Right ventricle myocardium superior (tissue), 1 donor: ENCODE results near the gene STPG2. TPM values are rescaled to one million over a fixed set of nuclear protein-coding genes. Genes with fewer than 3 reads are reported as not detected.
"Not testable (repeated sequence)": the region's sequence is repeated elsewhere in the genome, so short reads cannot be mapped to it uniquely, and the experiment has no call there.

Experiments
- ATAC-seq: fragments of 200-7000 bp; cut with Tn5 transposase; one replicate; pipeline ENCODE4 v1.9.1; 2020; ENCODE audit warnings: mild to moderate bottlenecking; ENCODE audit not compliant: poor library complexity
- DNase-seq: peaks from one replicate; pipeline ENCODE4 v3.0.0-alpha.2; 2020
- intact Hi-C: fragments of 100-400 bp; cut with DNase I; formaldehyde crosslinking; loops from one replicate; pipeline ENCODE4 v1.11.2; 2022
- total RNA-seq: library from RNA; stranded (reverse); fragmentation: NEBNext Ultra II Directional; extraction: Animal tissue kit (Norgen Biotek cat#: 25700); gene quantifications from one replicate; pipeline ENCODE4 v1.2.1, GENCODE V29; 2021
- donor health status: DM: no; HTN: yes; CAD: no; lungs with severe emphysema.

Gene STPG2
- total RNA-seq, 1 donor from 2014 or later = 0.22 TPM

DNA sequence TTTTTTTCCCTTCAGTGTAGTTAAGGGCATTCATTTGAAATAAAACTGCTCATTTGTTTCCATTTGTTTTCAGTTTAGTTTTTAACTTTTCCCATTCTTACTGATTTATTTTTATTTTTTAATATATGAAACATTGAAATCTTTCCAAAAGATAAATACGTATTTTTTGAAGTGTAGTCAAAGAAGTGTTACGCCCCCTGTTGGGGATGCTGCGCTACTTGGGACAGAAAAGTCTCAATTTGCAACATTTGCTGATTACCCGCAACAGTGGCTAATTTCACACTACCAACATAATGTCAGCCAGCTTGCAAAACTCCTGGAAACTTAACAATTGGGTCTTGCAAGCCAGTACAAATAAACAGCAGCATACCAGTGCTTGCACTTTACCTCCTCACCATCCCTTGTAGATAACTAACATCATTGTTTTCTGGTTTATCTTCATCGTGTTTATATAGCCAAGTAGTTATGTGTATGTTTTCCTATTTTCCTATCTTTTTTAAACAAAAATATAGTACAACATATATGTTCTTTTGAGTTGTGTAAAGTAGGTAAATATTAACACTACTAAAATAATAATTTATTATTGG, 158.6 kb downstream of the STPG2 start:
- intact Hi-C loops = no loop called here
- DNase-seq (no peak), ATAC-seq (no peak)

DNA sequence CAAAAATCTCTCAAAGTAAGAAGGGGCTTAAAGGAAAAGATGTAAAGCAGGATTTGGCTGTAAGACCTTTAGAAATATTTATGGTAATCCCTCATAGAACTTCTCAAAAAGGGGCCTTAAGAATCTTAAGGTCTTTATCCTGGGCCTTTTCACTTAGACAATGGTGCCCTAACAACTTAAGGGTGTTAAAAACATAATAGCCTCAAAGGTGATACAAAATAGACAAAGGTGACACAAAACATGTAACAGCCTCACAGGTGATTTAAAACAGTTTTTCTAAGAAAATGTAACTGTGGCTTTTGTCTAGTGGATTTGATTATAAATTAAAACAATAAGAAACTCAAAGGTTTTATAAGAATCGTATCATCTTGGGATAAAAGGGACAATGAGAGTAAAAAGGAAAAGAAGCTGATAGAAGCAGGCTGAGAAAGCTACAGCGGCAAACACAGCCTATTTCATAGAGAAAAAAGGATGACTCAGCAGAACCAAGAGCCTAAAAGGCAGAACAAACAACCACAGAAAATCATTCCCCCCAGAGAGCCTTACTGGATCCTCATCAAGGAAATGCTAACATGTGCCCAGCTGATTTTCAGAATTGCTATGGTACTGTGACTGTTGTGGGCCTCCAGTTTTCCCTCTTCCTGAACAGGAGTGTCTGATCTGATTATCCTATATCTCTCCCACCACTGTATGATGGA, 164.3 kb downstream of the STPG2 start:
- intact Hi-C loops = no loop called here
- ATAC-seq (no peak), DNase-seq (no peak)

- DNase-seq (no peak), ATAC-seq (no peak)
- intact Hi-C loops = no loop called here
Measured at GRCh38 chr4:97953171-97953941, 189.9 kb downstream of the STPG2 start.

DNA sequence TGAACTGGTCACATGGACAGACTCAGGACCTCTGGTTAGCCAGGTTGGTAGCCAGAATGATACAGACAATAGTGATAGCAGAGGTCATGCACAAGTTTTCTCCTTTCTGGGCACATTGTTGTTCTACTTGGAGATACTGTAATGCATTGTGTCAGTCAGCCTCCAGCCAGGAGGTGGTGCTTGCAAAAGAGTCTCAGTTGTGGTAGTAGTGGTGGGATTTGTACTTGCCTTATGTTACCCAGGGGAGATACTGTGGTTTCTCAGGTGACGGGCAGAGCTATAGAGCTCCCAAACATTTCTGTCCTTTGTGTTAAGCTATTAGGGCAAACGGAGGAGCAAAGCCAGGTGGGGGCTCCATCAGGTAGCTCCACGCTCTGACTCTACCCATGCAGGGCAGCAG, 190.5 kb downstream of the STPG2 start:
- ATAC-seq (no peak), DNase-seq (no peak)
- intact Hi-C loops = no loop called here

DNA sequence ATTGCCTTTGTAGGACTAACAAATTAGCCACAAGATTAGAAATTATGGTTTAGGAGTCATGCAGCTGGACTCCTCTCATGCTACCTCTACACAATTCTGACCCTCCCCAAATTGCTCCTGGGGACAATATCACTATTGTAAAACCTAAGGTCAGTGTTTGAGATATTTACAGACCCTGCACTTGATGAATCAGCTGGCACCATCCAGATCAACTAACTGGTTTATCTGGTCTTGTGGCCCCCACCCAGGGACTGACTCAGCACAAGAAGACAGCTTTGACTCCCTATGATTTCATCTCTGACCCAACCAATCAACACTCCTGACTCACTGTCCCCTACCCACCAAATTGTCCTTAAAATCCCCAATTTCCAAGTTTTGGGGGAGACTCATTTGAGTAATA, 192.4 kb downstream of the STPG2 start:
- intact Hi-C loops = no loop called here
- DNase-seq = no peak
- ATAC-seq = no peak

DNA sequence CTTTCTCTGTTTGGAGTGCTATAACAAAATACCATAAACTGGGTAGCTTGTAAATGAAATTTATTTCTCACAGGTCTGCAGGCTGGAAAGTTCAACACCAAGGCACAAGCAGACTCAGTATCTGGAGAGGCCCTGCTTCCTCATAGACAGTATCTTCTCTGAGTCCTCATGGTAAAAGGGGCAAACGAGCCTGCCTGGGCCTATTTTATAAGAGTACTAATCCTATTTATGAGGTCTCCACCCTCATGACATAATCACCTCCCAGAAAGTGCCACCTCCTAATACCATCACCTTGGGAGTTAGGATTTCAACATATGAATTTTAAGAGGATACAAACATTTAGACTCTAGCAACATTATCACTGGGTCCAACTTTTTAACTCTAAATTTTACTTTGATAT, 200.3 kb downstream of the STPG2 start:
- no peak for ATAC-seq
- intact Hi-C loops = no loop called here
- no peak for DNase-seq

- ATAC-seq = no peak
- intact Hi-C loops = no loop called here
- no peak for DNase-seq
Measured at GRCh38 chr4:97942137-97942536, 201.1 kb downstream of the STPG2 start.

- ATAC-seq (no peak), DNase-seq (no peak)
- intact Hi-C loops = no loop called here
Measured at GRCh38 chr4:97938141-97938540, 205.1 kb downstream of the STPG2 start.

GRCh38 chr4:97924341-97924958, 218.8 kb downstream of the STPG2 start:
- no peak for ATAC-seq
- DNase-seq = no peak

DNA sequence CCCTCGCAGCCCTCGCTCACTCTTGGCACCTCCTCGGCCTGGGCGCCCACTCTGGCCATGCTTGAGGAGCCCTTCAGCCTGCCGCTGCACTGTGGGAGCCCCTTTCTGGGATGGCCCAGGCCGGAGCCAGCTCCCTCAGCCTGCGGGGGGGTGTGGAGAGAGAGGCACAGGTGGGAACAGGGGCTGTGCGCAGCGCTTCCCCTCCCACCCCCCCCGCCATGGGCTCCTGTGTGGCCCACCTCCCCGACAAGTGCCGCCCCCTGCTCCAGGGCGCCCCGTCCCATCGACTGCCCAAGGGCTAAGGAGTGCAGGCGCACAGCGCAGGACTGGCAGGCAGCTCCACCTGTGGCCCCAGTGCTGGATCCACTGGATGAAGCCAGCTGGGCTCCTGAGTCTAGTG, 220.2 kb downstream of the STPG2 start:
- intact Hi-C loops = no loop called here
- DNase-seq (no peak), ATAC-seq (no peak)

More at GRCh38 chr4:97924341-97924958, 218.8 kb downstream of the STPG2 start:
- intact Hi-C loops = no loop called here

DNA sequence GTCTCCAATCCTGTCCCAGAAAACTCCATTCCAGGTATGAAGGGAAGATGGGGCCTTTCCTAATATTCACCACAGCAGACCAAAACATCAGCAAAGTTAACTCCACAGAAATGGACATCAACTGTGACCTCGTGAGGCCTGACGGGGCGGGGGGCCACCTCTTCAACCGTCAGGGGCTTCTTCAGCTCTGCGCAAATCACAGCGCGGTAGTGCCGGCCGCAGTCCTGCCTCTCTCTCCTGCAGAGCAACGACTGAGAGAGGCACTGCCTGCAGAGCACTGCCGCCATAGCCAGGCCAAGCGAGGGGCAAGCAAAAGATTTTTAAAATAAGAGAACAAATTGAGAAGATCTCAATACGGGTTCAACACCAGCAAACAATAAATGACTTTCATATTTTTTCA, 226.2 kb downstream of the STPG2 start:
- intact Hi-C loops = no loop called here
- DNase-seq (no peak), ATAC-seq (no peak)

- ATAC-seq (no peak), DNase-seq (no peak)
- intact Hi-C loops = no loop called here
Measured at GRCh38 chr4:97912156-97912555, 231.1 kb downstream of the STPG2 start.

DNA sequence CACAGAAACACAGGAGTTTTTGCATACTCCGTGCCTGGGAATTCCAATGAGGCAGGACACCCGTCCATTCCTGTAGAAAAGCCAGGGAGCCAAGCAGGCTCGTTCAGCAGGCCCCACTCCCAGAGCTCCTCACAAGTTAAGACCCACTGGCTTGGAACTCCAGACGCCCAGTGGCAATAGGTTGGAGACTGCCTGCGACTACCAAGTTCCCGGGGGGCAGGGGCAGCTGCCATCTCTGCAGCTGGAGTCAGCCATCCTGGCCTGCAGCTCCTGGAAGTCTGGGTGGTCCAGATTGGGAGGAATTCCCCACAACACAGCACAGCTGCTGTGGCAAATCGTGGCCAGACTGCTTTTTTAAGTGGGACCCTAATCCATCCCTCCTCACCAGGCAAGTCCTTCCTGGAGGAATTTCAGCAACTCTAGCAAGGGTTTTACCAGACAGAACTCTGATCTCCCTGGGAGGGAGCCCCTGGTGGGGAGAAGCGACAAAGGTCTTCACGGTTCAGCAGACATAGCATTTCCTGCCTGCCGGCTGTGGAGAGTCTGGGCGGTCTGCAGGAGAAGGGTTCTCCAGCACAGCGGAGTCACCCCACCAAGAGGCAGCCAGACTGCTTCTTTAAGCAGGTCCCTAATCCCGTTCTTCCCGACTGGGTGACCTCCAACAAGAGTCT, 231.9 kb downstream of the STPG2 start:
- intact Hi-C loops = no loop called here
- ATAC-seq (no peak), DNase-seq (no peak)

DNA sequence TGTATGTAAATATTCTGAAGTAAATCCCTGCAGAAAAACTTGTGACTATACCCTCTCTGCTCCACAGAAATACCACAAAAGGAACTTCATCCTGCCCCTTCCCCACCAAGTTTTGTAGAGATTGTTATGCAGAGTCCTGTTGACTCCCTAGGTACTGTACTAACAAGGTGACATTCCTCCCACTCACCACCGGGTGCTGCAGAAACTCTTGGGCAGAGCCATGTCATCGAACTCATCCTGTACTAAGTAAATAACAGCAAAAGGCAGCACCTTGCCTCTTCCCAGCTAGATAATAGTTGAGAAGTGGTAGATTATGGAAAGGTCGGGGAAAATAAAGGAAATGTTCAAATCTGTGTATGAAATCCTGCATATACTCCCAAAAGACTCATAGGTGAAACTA, 233.3 kb downstream of the STPG2 start:
- ATAC-seq = no peak
- intact Hi-C loops = no loop called here
- no peak for DNase-seq

GRCh38 chr4:97903436-97904189, 239.7 kb downstream of the STPG2 start:
- DNase-seq, intact Hi-C loops, ATAC-seq: not testable (repeated sequence)

DNA sequence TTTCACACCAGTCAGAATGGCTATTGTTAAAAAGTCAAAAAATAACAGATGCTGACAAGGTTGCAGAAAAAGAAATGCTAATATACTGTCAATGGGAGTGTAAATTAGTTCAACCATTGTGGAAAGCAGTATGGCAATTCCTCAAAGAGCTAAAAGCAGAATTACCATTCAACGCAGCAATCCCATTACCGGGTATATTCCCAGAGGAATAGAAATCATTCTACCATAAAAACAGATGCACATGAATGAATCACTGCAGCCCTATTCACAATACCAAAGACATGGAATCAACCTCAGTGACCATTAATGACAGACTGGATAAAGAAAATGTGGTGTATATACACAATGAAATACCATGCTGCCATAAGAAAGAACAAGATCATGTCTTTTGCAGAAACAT, 243.0 kb downstream of the STPG2 start:
- DNase-seq (no peak), ATAC-seq (no peak)
- intact Hi-C loops = no loop called here

DNA sequence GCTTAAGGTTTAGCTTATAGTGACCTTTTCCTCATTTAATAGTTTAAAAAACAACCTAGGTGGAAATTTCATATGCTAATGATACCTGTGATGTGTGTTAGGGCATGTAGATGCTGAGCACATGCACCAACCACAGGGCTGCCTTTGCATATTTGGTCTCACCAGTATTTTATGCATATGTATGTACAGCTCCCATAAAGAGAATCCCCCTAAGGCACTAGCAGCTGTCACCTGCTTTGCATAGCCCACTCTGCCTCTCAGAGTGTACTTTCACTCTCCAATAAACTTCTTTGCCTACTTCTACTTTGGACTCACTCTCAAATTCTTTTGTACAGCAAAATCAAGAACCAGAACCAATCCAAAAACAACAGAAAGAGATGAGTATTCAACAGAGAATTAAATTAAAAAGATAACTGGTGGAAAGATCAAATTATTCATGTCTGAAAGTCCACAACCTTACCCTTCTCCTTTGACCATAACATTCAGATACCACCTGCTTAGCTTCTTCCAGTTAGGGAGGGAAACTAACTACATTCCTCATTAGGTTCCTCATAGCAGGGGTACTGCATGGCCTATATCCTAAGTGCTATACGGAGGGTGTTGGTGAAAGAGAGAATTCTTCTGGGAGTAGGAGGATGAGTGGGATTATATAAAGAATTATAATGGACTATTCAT, 250.5 kb downstream of the STPG2 start:
- DNase-seq (no peak), ATAC-seq (no peak)
- intact Hi-C loops = no loop called here

DNA sequence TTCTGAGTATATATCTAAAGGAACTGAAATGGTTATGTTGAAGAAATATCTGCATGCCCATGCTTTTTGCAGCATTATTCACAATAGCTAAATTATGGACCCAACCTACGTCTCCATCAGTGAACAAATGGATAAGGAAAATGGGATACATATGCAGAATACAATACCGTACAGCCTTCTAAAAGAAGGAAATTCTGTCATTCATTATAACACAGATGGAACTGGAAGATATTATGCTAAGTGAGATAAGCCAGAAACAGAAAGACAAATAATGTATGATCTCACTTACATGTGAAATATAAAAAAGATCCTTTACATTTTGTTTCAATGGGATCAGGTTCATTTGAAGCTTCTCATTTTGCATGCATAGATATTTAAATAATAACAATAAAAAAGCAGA, 263.3 kb downstream of the STPG2 start:
- DNase-seq (no peak), ATAC-seq (no peak)
- intact Hi-C loops = no loop called here
